ENCODE results near the gene YIPF1. TPM values are rescaled to one million over a fixed set of nuclear protein-coding genes. Genes with fewer than 3 reads are reported as not detected.
"Not testable (repeated sequence)": the region's sequence is repeated elsewhere in the genome, so short reads cannot be mapped to it uniquely, and the experiment has no call there.

Gene YIPF1
- total and polyA plus RNA-seq, 2 donors (not counting 1 experiment from before 2014, with no cell fraction given) = 34.7 to 39.8 TPM

DNA sequence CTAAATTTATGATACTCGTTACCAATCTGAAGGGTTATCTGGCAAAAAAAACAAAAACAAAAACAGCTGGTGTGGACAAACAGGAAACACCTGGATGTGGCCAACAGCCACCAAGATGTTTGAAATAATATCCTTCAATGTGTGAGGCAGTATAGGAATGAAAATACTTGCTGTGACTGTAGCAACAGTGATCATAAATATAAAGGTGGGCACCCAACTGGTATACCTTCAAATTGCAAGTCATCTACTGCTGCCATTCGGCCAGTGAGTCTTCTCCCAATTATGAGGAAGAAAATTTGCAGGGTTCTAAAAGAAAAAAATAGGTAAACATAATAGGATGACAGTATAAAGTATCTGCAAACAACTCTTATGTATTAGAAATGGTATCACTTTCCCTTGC is 916 bp downstream of the YIPF1 start:
- Histone ChIP-seq H3K79me2 (ENCODE audit: control insufficient read depth, insufficient read depth, low read length) (peaks cover 2% of the 10 kb centered on the region), H2AFZ (ENCODE audit: low read length) (no peak overlapping the region), H3K4me1 (ENCODE audit: control insufficient read depth, extremely low read depth, insufficient read depth, low read length) (peaks cover 5% of the 10 kb centered on the region), H4K20me1 (ENCODE audit: control insufficient read depth, extremely low read depth, insufficient read depth, low read length) (no peaks in the 10 kb centered on the region), H3K27me3 (ENCODE audit: control insufficient read depth, insufficient read depth, low read length) (no peaks in the 10 kb centered on the region), H3K36me3 (ENCODE audit: control insufficient read depth, insufficient read depth, low read length) (no peaks in the 10 kb centered on the region), H3K4me2 (ENCODE audit: extremely low read depth, insufficient read depth, low read length) (peak overlapping the region; percentile 92), H3K9ac (ENCODE audit: insufficient read depth, low read length) (no peak overlapping the region), H3K4me3 (replicated peaks in 1 of 4; ENCODE audit: control extremely low read depth in 1 of 4, insufficient read depth in 1 of 4, low read depth in 3 of 4, low read length in 4 of 4) (peak overlapping the region; percentile 81 to 98 (median 94)), H3K27ac (ENCODE audit: insufficient read depth, low read length) (no peak overlapping the region), H3K9me3 (ENCODE audit: control insufficient read depth, insufficient read depth, low read depth, low read length) (no peaks in the 10 kb centered on the region)
- DNase-seq (ENCODE audit: low read depth in 2 of 2) = no peak
- TF ChIP-seq EZH2 (IDR thresholded peaks at IDR 0.05; ENCODE audit: low read length, missing control alignments) = no peak
- TF ChIP-seq, protein P1, sequence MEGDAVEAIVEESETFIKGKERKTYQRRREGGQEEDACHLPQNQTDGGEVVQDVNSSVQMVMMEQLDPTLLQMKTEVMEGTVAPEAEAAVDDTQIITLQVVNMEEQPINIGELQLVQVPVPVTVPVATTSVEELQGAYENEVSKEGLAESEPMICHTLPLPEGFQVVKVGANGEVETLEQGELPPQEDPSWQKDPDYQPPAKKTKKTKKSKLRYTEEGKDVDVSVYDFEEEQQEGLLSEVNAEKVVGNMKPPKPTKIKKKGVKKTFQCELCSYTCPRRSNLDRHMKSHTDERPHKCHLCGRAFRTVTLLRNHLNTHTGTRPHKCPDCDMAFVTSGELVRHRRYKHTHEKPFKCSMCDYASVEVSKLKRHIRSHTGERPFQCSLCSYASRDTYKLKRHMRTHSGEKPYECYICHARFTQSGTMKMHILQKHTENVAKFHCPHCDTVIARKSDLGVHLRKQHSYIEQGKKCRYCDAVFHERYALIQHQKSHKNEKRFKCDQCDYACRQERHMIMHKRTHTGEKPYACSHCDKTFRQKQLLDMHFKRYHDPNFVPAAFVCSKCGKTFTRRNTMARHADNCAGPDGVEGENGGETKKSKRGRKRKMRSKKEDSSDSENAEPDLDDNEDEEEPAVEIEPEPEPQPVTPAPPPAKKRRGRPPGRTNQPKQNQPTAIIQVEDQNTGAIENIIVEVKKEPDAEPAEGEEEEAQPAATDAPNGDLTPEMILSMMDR (conservative IDR thresholded peaks at IDR 0.05 in 1 of 2, IDR thresholded peaks at IDR 0.05 in 1 of 2; ENCODE audit: low read depth in 1 of 2, low read length in 2 of 2) = no peak

DNA sequence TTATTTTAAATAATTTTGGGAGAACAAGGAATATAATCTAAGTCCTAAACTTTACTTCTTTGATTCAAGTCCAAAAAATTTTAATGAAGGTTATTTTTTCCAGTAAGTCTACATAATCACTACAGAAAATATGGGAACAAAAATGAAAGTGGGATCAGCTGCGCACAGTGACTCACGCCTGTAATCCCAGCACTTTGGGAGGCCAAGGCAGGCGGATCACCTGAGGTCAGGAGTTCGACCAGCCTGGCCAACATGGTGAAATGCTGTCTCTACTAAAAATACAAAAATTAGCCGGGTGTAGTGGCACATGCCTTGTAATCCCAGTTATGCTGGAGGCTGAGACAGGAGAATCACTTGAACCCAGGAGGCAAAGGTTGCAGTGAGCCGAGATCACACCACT is 6.0 kb downstream of the YIPF1 start:
- H3K79me2 ChIP-seq (ENCODE audit: control insufficient read depth, insufficient read depth, low read length); H3K27ac ChIP-seq (ENCODE audit: insufficient read depth, low read length); H3K9ac ChIP-seq (ENCODE audit: insufficient read depth, low read length); H3K4me3 ChIP-seq (replicated peaks in 1 of 4; ENCODE audit: control extremely low read depth in 1 of 4, insufficient read depth in 1 of 4, low read depth in 3 of 4, low read length in 4 of 4); H3K4me1 ChIP-seq (ENCODE audit: control insufficient read depth, extremely low read depth, insufficient read depth, low read length); H3K4me2 ChIP-seq (ENCODE audit: extremely low read depth, insufficient read depth, low read length); DNase-seq (ENCODE audit: low read depth in 2 of 2); H3K36me3 ChIP-seq (ENCODE audit: control insufficient read depth, insufficient read depth, low read length); H4K20me1 ChIP-seq (ENCODE audit: control insufficient read depth, extremely low read depth, insufficient read depth, low read length); H3K27me3 ChIP-seq (ENCODE audit: control insufficient read depth, insufficient read depth, low read length); H3K9me3 ChIP-seq (ENCODE audit: control insufficient read depth, insufficient read depth, low read depth, low read length); H2AFZ ChIP-seq (ENCODE audit: low read length): not testable (repeated sequence)

DNA sequence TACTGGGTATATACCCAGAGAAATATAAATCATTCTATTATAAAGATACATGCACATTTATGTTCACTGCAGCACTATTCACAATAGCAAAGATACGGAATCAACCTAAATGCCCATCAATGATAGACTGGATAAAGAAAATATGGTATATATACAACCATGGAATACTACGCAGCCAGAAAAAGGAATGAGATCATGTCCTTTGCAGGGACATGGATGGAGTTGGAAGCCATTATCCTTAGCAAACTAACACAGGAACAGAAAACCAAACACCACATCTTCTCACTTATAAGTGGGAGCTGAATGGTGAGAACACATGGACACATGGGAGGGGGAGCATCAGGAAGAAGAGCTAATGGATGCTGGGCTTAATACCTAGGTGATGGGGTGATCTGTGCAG is 7.7 kb downstream of the YIPF1 start:
- not testable (repeated sequence) for H3K4me1 ChIP-seq (ENCODE audit: control insufficient read depth, extremely low read depth, insufficient read depth, low read length); H4K20me1 ChIP-seq (ENCODE audit: control insufficient read depth, extremely low read depth, insufficient read depth, low read length); H2AFZ ChIP-seq (ENCODE audit: low read length); H3K27me3 ChIP-seq (ENCODE audit: control insufficient read depth, insufficient read depth, low read length); H3K27ac ChIP-seq (ENCODE audit: insufficient read depth, low read length); H3K4me2 ChIP-seq (ENCODE audit: extremely low read depth, insufficient read depth, low read length); DNase-seq (ENCODE audit: low read depth in 2 of 2); H3K4me3 ChIP-seq (replicated peaks in 1 of 4; ENCODE audit: control extremely low read depth in 1 of 4, insufficient read depth in 1 of 4, low read depth in 3 of 4, low read length in 4 of 4); H3K9ac ChIP-seq (ENCODE audit: insufficient read depth, low read length); H3K36me3 ChIP-seq (ENCODE audit: control insufficient read depth, insufficient read depth, low read length); H3K79me2 ChIP-seq (ENCODE audit: control insufficient read depth, insufficient read depth, low read length); H3K9me3 ChIP-seq (ENCODE audit: control insufficient read depth, insufficient read depth, low read depth, low read length)

DNA sequence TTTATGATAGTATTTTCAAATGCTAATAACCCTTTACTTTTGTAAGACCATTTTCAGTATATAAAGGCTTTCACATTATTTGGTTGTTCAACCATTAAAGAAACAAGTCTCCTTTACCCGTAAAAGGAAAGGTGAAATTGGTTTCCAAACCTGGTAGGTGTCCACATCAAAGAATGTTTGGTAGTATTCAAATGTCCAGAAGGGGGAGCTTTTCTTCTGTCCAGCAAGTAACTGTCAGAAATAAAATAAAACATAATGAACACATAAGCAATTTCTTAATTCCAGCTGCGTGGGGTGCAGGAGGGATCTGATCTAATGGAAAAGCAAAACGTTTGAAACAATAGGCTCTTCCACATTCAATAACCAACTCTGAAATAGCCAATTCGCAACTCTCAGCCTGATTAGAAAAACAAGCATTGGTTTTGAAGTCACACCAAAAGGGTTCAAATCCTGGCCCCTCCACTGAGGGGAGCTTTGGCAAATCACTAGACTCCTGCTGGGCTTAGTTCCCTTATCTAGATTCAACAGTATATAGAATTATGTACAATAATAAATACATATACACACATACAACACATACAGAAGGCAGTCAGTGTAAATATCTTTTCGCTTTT is 11.0 kb downstream of the YIPF1 start:
- Histone ChIP-seq H3K4me3 (replicated peaks in 1 of 4; ENCODE audit: control extremely low read depth in 1 of 4, insufficient read depth in 1 of 4, low read depth in 3 of 4, low read length in 4 of 4) (no peak overlapping the region), H3K4me2 (ENCODE audit: extremely low read depth, insufficient read depth, low read length) (no peak overlapping the region), H3K36me3 (ENCODE audit: control insufficient read depth, insufficient read depth, low read length) (peaks cover 3% of the 10 kb centered on the region), H2AFZ (ENCODE audit: low read length) (no peak overlapping the region), H3K79me2 (ENCODE audit: control insufficient read depth, insufficient read depth, low read length) (no peaks in the 10 kb centered on the region), H3K4me1 (ENCODE audit: control insufficient read depth, extremely low read depth, insufficient read depth, low read length) (no peaks in the 10 kb centered on the region), H3K27ac (ENCODE audit: insufficient read depth, low read length) (no peak overlapping the region), H3K9ac (ENCODE audit: insufficient read depth, low read length) (no peak overlapping the region), H4K20me1 (ENCODE audit: control insufficient read depth, extremely low read depth, insufficient read depth, low read length) (no peaks in the 10 kb centered on the region), H3K27me3 (ENCODE audit: control insufficient read depth, insufficient read depth, low read length) (no peaks in the 10 kb centered on the region), H3K9me3 (ENCODE audit: control insufficient read depth, insufficient read depth, low read depth, low read length) (no peaks in the 10 kb centered on the region)
- no peak for TF ChIP-seq EZH2 (IDR thresholded peaks at IDR 0.05; ENCODE audit: low read length, missing control alignments)
- TF ChIP-seq, protein P1 (conservative IDR thresholded peaks at IDR 0.05 in 1 of 2, IDR thresholded peaks at IDR 0.05 in 1 of 2; ENCODE audit: low read depth in 1 of 2, low read length in 2 of 2) = peak; percentile 59 to 68
- peak; percentile 55 to 80 for DNase-seq (ENCODE audit: low read depth in 2 of 2)

DNA sequence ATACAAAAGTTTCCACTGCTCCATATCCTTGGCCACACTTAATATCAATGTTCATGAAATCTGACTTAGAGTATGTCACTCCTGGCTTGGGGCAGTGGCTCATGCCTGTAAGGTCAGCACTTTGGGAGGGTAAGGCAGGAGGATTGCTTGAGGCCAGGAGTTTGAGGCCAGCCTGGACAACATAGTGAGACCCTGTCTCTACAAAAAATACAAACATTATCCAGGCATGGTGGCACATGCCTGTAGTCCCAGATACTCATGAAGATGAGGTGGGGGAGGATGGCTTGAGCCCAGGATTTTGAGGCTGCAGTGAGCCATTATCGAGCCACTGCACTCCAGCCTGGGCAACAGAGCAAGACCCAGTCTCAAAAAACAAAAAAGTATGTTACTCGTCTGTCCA is 14.4 kb downstream of the YIPF1 start:
- not testable (repeated sequence) for H3K4me2 ChIP-seq (ENCODE audit: extremely low read depth, insufficient read depth, low read length); H3K79me2 ChIP-seq (ENCODE audit: control insufficient read depth, insufficient read depth, low read length); DNase-seq (ENCODE audit: low read depth in 2 of 2); H2AFZ ChIP-seq (ENCODE audit: low read length); H4K20me1 ChIP-seq (ENCODE audit: control insufficient read depth, extremely low read depth, insufficient read depth, low read length); H3K27ac ChIP-seq (ENCODE audit: insufficient read depth, low read length); H3K9ac ChIP-seq (ENCODE audit: insufficient read depth, low read length); H3K4me3 ChIP-seq (replicated peaks in 1 of 4; ENCODE audit: control extremely low read depth in 1 of 4, insufficient read depth in 1 of 4, low read depth in 3 of 4, low read length in 4 of 4); H3K9me3 ChIP-seq (ENCODE audit: control insufficient read depth, insufficient read depth, low read depth, low read length); H3K27me3 ChIP-seq (ENCODE audit: control insufficient read depth, insufficient read depth, low read length); H3K36me3 ChIP-seq (ENCODE audit: control insufficient read depth, insufficient read depth, low read length); H3K4me1 ChIP-seq (ENCODE audit: control insufficient read depth, extremely low read depth, insufficient read depth, low read length)

Data from fibroblast of lung (primary cell).